ENCODE measurements around the gene RNF43.

Gene RNF43

DNA sequence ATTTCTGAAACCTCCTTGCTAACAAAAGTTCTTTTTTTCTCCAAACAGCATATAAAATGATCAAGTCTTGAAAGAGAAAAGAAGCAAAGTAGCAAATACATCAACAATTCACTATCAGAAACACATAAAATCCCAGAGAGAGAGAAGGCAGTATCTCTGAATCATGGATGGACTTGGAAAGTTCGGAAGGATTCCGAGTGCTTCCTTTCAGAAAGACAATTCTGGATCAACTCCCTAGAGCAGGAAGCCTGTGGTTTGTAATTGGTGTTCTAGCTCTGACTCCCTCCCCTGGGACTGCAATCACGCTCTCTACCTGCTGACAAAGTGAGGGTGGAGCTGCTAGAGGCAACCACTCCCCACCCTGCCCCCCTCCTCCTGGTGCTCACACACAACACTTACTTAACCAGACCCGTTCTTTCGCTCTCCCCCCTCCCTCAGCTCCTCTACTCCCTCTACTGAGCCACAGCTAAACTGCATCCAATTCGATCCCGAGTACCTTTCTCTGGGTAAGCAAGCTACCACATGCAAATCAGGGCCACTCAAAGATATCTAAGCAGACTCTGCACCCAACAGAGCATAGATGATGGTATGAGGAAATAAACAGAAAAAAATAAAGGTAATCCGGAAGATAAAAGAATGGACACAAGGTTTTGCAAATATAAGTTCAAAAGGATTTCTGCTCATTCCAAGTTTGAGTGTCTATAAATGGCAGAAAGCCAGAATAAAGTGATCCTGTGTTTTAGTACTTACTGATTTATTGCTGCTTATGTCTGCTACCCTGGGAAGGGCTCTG lies at the start of gene RNF43:
TSS of gene RNF43 (minus strand) at position 235 of the 793 bp plus-strand sequence. CDS start 1,957 bp downstream, outside the sequence.
- DNase-seq = peak; percentile 78 to 87
- no peaks in the 10 kb centered on the region for H3K9me3 Mint-ChIP-seq
- peak within 1 kb of the TSS; percentile 27 to 53 for H3K4me3 Mint-ChIP-seq
- peaks cover 29% of the 10 kb centered on the region for H3K4me1 Mint-ChIP-seq
- ATAC-seq = peak; percentile 100
- no peak within 1 kb of the TSS for H3K27ac Mint-ChIP-seq
- no peaks in the 10 kb centered on the region for H3K27me3 Mint-ChIP-seq

DNA sequence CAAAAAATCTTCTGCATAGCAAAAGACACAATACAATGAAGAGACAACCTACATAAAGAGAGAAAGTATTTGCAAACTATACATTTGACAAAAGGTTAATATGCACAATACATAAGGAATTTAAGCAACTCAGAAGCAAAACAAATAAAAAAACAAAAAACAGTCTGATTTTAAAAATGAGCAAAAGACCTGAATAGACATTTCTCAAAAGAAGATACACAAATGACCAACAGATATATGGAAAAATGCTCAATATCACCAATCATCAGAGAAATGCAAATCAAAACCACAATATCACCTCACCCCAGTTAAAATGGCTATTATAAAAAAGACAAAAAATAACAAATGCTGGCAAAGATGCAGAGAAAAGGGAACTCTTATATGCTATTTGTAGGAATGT lies 38.2 kb upstream of the RNF43 start:
- Mint-ChIP-seq H3K27me3 (no peaks in the 10 kb centered on the region), H3K9me3 (no peaks in the 10 kb centered on the region), H3K4me3 (no peak overlapping the region), H3K27ac (no peak overlapping the region), H3K4me1 (no peaks in the 10 kb centered on the region)
- ATAC-seq (no peak), DNase-seq (no peak)

DNA sequence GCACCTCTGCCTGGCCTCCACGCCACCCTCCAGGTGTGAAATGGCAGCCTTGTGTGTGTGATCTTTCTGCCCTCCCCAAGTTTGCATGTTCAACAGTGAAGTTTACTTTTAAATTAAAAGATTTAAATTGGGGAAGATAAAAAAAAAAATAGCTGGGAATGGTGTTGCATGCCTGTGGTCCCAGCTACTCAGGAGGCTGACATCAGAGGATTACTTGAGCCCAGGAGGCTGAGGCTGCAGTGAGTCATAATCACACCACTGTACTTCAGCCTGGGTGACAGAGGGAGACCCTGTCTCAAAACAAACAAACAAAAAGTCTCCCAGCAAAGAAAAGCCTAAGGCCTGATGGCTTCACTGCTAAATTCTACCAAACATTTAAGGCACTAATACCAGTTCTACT lies 35.4 kb upstream of the RNF43 start:
- Mint-ChIP-seq H3K4me1 (no peaks in the 10 kb centered on the region), H3K27me3 (no peaks in the 10 kb centered on the region), H3K4me3 (no peak overlapping the region), H3K9me3 (no peaks in the 10 kb centered on the region), H3K27ac (no peak overlapping the region)
- no peak for ATAC-seq
- no peak for DNase-seq

DNA sequence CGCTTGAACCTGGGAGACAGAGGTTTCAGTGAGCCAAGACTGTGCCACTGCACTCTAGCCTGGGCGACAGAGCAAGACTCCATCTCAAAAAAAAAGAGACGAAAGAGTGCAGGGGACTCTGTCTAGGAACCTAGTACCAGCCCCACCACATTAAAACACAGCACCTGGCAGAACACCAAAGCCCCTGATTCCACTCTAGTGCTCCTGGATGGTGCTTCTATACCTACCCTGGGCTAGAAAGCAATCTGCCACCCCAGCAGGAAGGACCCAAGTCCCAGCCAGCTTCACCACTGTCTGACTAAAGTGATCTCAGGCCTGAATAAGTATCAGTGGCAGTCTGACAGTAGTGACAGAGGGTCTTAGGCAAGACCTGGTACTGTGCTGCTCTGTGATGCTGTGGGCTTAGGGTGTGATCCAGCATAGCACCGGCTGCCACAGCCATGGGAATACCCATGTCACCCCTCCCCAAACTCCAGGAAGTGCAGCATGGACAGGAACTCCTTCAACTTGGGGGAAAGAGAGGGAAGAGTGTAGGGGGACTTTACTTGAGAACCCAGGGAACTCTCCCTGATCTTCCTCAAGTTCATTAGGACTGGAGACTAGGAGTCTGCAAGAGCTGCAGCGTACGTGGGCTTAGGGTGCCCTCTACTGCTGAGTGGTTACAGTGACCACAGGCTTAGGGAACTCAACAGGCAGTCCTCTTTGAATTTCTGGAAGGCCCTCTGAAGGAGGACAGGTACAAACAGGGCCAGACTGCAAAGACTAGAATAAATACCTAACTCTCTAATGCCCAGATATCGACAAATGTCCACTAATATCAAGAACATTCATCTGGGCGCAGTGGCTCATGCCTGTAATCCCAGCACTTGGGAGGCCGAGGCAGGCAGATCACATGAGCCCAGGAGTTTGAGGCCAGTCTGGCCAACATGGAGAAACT lies 30.0 kb upstream of the RNF43 start:
- Mint-ChIP-seq H3K4me1 (peaks cover 15% of the 10 kb centered on the region), H3K27ac (no peak overlapping the region), H3K9me3 (no peaks in the 10 kb centered on the region), H3K4me3 (no peak overlapping the region), H3K27me3 (no peaks in the 10 kb centered on the region)
- DNase-seq = peak; percentile 62 to 72
- ATAC-seq = peak; percentile 98

DNA sequence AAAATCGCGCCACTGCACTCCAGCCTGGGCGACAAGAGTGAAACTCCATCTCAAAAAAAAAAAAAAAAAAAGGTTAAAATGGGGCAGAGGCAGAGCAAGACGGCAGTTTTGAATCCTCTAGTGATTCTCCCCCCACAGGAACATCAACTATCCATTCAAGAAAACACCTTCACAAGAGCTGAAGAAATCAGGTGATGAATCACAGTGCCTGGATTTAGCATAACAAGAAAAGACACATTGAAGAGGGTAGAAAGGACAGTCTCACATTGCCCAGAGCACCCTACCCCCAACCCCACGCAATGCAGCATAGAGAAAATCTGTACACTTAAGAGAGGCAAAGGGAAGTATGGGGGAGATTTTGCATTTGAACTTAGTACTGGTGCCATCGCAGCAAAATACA lies 28.8 kb upstream of the RNF43 start:
- H3K9me3 Mint-ChIP-seq = no peaks in the 10 kb centered on the region
- ATAC-seq (no peak), DNase-seq (no peak)
- peaks cover 15% of the 10 kb centered on the region for H3K4me1 Mint-ChIP-seq
- H3K27me3 Mint-ChIP-seq = no peaks in the 10 kb centered on the region
- no peak overlapping the region for H3K4me3 Mint-ChIP-seq
- H3K27ac Mint-ChIP-seq = no peak overlapping the region

DNA sequence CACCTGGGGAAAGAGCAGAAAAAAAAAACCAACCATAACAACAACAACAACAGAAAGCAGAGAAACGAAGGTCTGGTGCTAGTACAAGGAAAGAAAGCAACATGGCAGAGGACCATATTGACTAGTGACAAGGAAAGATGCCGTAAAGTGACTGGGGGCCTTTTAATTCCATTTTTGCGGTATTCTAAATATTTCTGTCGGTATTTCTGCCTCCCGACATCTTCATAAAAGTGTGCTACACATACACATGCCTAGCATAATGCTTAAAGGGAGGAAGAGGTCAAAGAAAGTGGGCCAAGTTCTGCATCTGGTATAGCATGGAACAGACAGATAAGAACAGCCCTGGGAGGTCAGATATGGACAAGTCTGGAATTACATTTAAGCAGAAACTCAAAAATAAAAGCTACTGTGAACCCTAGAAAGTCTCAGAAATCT lies 19.5 kb upstream of the RNF43 start:
- Mint-ChIP-seq H3K4me3 (no peak overlapping the region), H3K27me3 (no peaks in the 10 kb centered on the region), H3K9me3 (no peaks in the 10 kb centered on the region), H3K27ac (no peak overlapping the region), H3K4me1 (no peaks in the 10 kb centered on the region)
- DNase-seq = no peak
- no peak for ATAC-seq

DNA sequence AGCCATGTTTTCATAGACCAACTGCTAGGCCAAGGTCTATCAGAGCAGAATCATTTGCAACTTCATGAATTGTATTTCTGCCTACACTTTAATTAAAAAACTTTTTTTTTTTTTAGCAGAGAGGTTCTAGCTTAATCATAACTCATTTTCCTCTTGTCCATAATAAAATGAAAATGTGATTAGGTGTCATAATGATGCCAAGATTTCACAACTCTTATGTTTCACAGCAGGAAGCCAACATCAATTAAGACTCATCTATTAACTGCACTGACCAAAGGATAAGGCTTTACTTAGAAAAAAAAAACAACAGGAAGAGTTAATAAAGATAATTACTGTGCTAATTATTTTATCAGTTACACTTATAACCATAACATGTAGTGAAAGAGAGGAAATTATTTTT lies 18.9 kb upstream of the RNF43 start:
- DNase-seq = no peak
- no peaks in the 10 kb centered on the region for H3K27me3 Mint-ChIP-seq
- H3K9me3 Mint-ChIP-seq = no peaks in the 10 kb centered on the region
- H3K27ac Mint-ChIP-seq = no peak overlapping the region
- H3K4me1 Mint-ChIP-seq = no peaks in the 10 kb centered on the region
- no peak for ATAC-seq
- H3K4me3 Mint-ChIP-seq = no peak overlapping the region

DNA sequence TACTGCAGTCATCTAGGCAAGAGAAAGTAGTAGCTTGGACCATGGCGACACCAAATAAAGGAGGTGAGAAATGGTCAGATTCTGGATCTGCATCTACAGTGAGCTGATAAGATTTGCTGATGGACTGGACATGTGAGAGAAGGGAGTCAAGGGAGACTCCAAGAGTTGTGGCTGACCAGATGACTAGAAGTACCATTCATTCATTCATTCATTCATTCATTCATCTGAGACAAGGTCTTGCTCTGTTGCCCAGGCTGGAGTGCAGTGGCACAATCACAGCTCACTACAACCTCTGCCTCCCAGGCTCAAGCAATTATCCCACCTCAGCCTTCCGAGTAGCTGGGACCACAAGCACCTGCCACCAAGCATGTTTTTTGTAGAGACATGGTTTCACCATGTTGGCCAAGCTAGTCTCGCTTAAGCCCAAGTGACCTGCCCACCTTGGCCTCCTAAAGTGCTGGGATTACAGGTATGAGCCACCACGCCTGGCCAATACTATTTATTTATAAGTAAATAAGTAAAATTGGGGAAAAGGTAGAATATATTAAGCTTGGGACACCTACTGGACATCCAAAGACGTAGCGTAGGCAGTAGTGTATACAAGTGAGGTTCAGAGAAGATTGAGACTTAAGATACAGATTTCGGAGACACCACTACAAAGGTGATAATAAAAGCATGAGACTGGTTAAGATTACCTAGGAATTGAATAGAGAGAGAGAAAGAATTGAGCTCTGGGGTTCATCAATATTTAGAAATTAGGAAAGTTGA lies 15.7 kb upstream of the RNF43 start:
- no peaks in the 10 kb centered on the region for H3K4me1 Mint-ChIP-seq
- DNase-seq = no peak
- no peaks in the 10 kb centered on the region for H3K9me3 Mint-ChIP-seq
- no peaks in the 10 kb centered on the region for H3K27me3 Mint-ChIP-seq
- ATAC-seq = no peak
- H3K27ac Mint-ChIP-seq = no peak overlapping the region
- no peak overlapping the region for H3K4me3 Mint-ChIP-seq

DNA sequence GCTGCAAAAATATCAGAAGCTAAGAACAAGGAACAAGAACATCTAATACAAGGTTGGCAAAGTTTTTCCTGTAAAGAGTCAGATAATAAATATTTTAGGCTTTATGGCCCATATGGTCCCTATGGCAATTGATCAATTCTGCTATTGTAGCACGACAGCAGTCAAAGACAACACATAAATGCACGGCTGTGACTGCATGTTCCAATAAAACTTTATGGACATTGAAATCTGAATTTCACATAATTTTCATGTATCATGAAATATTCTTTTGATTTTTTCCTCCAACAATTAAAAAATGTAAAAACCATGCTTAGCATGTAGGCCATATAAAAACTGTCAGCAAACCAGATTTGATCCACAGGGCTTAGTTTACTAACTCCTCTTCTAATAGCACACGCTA lies 10.5 kb upstream of the RNF43 start:
- no peak for ATAC-seq
- Mint-ChIP-seq H3K27me3 (no peaks in the 10 kb centered on the region), H3K27ac (no peak overlapping the region), H3K4me3 (no peak overlapping the region), H3K4me1 (no peaks in the 10 kb centered on the region), H3K9me3 (no peaks in the 10 kb centered on the region)
- DNase-seq = no peak

DNA sequence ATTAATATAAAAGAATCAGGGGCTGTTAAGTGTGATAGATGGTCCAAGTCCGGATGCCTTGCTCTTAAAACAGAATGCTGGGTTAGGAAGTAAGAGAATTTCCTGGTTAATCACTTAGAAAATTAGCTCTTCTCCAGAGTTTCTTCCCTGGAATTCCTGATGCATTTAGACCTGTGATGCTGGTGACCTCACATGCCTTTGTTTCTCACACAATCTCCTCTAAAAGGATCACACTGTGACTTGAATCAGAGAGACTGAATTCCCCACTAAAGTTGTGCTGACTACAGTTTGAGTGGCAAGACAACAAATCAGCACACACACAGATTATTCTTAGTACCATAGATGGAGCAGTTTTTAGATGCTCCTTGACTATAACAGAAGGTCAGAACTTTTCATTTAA lies 4.4 kb upstream of the RNF43 start:
- H3K4me3 Mint-ChIP-seq = no peak overlapping the region
- ATAC-seq (no peak), DNase-seq (no peak)
- H3K27ac Mint-ChIP-seq = no peak overlapping the region
- H3K4me1 Mint-ChIP-seq = peaks cover 13% of the 10 kb centered on the region
- no peaks in the 10 kb centered on the region for H3K27me3 Mint-ChIP-seq
- no peaks in the 10 kb centered on the region for H3K9me3 Mint-ChIP-seq

DNA sequence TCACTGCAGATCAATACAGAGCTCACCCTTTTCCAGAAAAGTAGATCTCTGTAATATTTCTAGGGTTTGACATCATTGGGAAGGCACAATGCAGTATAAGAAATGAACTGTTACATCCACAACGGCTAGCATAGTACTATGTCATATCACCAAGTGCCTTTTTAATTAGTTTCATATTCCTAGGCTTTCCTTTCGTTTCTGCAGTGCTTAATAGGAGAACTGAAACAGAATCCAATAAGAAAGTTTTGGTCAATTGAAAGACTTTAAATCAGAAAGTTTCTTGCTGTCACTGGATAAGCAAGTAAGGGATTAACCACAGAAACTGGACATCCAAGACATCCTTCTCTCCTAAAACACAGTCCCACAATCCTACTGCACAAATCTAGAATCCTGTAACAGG lies 3.5 kb upstream of the RNF43 start:
- peaks cover 15% of the 10 kb centered on the region for H3K4me1 Mint-ChIP-seq
- DNase-seq (no peak), ATAC-seq (no peak)
- H3K4me3 Mint-ChIP-seq = no peak overlapping the region
- no peaks in the 10 kb centered on the region for H3K27me3 Mint-ChIP-seq
- no peaks in the 10 kb centered on the region for H3K9me3 Mint-ChIP-seq
- no peak overlapping the region for H3K27ac Mint-ChIP-seq

DNA sequence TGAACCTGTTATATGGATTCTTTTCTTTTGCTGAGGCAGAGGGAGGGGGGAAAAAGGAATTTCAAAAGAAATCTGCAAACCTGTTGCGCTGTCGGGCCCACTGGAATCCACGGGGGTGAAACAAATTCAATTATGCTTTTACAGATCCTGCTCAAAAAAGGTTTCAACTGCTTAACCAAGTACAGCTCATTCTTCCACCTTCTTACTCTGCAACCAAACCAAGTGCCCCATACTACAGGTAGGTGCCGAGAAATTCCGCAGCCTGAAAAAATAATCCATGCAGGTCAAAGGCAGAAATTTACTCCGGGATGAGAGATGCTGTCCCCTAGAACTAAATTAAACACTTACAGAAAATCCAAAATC lies 416 bp downstream of the RNF43 start:
- no peaks in the 10 kb centered on the region for H3K9me3 Mint-ChIP-seq
- no peak overlapping the region for H3K27ac Mint-ChIP-seq

DNA sequence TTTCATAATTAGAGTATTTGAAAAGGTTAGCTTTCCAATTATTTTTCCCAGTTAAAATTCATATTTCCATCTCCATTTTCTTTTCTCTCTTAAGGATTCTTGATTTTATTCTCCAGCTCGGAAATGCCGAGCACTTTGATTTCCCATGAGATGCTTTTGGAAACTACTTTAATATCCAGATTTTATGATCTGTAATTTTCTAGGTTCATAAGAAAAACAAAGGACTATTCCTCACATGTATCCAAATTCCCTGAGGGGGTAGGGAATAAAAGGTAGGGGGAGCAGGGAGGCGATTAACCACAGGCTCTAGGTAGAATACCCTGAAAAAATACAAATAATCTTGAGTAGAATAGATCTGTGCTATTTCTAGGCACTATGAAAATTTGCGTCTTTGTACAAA lies 938 bp downstream of the RNF43 start:
- ATAC-seq = no peak
- H3K9me3 Mint-ChIP-seq = no peaks in the 10 kb centered on the region
- DNase-seq = no peak
- H3K4me1 Mint-ChIP-seq = peaks cover 29% of the 10 kb centered on the region
- H3K27ac Mint-ChIP-seq = no peak overlapping the region
- no peaks in the 10 kb centered on the region for H3K27me3 Mint-ChIP-seq
- H3K4me3 Mint-ChIP-seq = no peak overlapping the region

More for the DNA sequence above, 416 bp downstream of the RNF43 start:
- ATAC-seq (no peak), DNase-seq (no peak)
- Mint-ChIP-seq H3K4me3 (peak overlapping the region in 1 of 2 donors; percentile 27), H3K4me1 (peaks cover 29% of the 10 kb centered on the region), H3K27me3 (no peaks in the 10 kb centered on the region)

DNA sequence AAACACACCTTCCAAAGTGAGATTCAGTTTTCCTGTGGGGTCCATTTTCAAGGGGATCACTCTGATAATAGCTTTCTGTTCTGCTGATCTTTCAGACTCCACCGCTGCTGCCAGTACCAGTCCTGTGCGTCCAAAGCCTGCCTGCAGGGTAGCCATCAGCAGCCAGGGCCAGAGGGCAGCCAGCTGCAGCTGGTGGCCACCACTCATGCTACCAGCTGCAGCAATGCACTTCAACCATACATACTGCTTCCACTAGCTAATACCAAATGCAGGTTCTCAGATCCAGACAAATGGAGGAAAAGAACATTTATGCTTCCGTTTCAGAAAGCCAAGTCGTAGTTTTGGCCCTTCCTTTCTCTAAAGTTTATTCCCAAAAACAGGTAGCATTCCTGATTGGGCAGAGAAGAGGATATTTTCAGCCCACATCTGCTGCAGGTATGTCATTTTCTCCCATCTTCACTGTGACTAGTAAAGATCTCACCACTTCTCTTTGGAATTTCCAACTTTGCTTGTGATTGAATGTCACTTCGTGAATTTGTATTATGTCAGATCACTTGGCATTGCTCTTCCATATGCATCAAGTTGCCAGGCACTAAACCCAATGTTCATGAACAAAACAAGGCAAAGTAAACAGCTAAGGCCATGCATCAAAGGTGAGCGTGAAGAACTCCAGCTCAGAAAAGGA lies 1.8 kb downstream of the RNF43 start:
- DNase-seq = no peak
- Mint-ChIP-seq H3K27ac (no peak overlapping the region), H3K9me3 (no peaks in the 10 kb centered on the region), H3K4me1 (peaks cover 29% of the 10 kb centered on the region), H3K4me3 (no peak overlapping the region), H3K27me3 (no peaks in the 10 kb centered on the region)
- ATAC-seq = no peak

DNA sequence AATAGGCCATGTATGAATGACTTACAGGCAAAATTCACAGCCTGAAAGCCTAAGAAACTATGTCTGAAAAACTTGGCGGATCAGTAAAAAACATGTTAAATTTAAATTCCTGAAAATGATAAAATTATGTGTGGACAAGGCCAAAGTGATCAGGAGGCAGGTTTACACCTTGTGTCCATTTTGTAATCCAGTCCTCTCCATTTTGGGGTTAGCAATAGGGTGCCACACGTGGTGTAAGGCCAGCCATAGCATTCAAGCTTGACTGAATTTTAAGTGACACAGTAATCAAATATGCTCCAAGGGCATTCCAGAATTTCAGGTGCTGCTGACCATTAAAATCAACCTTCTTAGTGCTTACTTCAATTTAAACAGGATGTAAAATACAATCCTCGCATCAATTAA lies 2.7 kb downstream of the RNF43 start:
- Mint-ChIP-seq H3K4me3 (no peak overlapping the region), H3K27me3 (no peaks in the 10 kb centered on the region), H3K4me1 (peaks cover 29% of the 10 kb centered on the region), H3K9me3 (no peaks in the 10 kb centered on the region), H3K27ac (no peak overlapping the region)
- no peak for DNase-seq
- no peak for ATAC-seq
